Osteoblast (primary cell): Measurements from ENCODE around the gene TDRD10. TPM values are rescaled to one million over a fixed set of nuclear protein-coding genes. Genes with fewer than 3 reads are reported as not detected.

Source experiments
- DNase-seq: peaks from one replicate; pipeline ENCODE4 v3.0.0; 2011; ENCODE audit warnings: low spot score, mixed read lengths; ENCODE audit not compliant: insufficient read length; ENCODE audit errors: missing footprints
- H2AFZ ChIP-seq: 2 replicates; pipeline ENCODE4 v1.6.0; 2011; ENCODE audit warnings: mild to moderate bottlenecking, low read length
- H3K27ac ChIP-seq: 2 replicates; pipeline ENCODE4 v1.5.1; 2011; ENCODE audit warnings: mild to moderate bottlenecking, low read depth, low read length, moderate library complexity
- H3K27me3 ChIP-seq: 2 replicates; pipeline ENCODE4 v1.6.0; 2012; ENCODE audit warnings: mild to moderate bottlenecking, control low read depth, inconsistent platforms, low read length, moderate library complexity; ENCODE audit not compliant: insufficient read depth
- H3K36me3 ChIP-seq: 2 replicates; pipeline ENCODE4 v1.5.1; 2011; ENCODE audit warnings: mild to moderate bottlenecking, low read length, control low read depth, moderate library complexity; ENCODE audit not compliant: insufficient read depth
- H3K4me1 ChIP-seq: 2 replicates; pipeline ENCODE4 v1.5.1; 2011; ENCODE audit warnings: mild to moderate bottlenecking, low read length, control low read depth, moderate library complexity; ENCODE audit not compliant: insufficient read depth
- H3K4me2 ChIP-seq: 2 replicates; pipeline ENCODE4 v1.6.0; 2011; ENCODE audit warnings: mild to moderate bottlenecking, low read length; ENCODE audit not compliant: insufficient read depth
- H3K4me3 ChIP-seq: fragments of 200-600 bp; sonication (generic); 3 replicates; pipeline ENCODE4 v1.5.1; 2012; ENCODE audit warnings: mild to moderate bottlenecking, low read length, inconsistent platforms; ENCODE audit not compliant: insufficient read depth
- H3K79me2 ChIP-seq: 2 replicates; pipeline ENCODE4 v1.6.0; 2012; ENCODE audit warnings: mild to moderate bottlenecking, low read length, control low read depth, inconsistent platforms; ENCODE audit not compliant: insufficient read depth
- H3K9me3 ChIP-seq: 2 replicates; pipeline ENCODE4 v1.5.1; 2011; ENCODE audit warnings: low read depth, low read length, control low read depth
- H4K20me1 ChIP-seq: 2 replicates; pipeline ENCODE4 v1.6.0; 2012; ENCODE audit warnings: mild to moderate bottlenecking, low read length, control low read depth; ENCODE audit not compliant: insufficient read depth
- total RNA-seq: library from RNA; depleted of rRNA; stranded (reverse); fragments of >200 nt; gene quantifications from 2 replicates; pipeline ENCODE4 v1.2.3, GENCODE V29; 2012
- TF ChIP-seq, protein P1 (sequence below): IDR thresholded peaks from 2 replicates; pipeline ENCODE4 v1.5.1; 2011; ENCODE audit warnings: mild to moderate bottlenecking, low read depth, low read length, moderate library complexity; ENCODE audit errors: extremely low read depth

Gene TDRD10
- total RNA-seq, 1 donor, result not detected

- H3K4me3 ChIP-seq, result no peak overlapping the region
- no peaks in the 10 kb centered on the region for H3K27me3 ChIP-seq
- no peaks in the 10 kb centered on the region for H3K79me2 ChIP-seq
- H3K9me3 ChIP-seq, result no peaks in the 10 kb centered on the region
- H3K36me3 ChIP-seq, result peaks cover 93% of the 10 kb centered on the region
- DNase-seq, result no peak
- TF ChIP-seq, protein P1, sequence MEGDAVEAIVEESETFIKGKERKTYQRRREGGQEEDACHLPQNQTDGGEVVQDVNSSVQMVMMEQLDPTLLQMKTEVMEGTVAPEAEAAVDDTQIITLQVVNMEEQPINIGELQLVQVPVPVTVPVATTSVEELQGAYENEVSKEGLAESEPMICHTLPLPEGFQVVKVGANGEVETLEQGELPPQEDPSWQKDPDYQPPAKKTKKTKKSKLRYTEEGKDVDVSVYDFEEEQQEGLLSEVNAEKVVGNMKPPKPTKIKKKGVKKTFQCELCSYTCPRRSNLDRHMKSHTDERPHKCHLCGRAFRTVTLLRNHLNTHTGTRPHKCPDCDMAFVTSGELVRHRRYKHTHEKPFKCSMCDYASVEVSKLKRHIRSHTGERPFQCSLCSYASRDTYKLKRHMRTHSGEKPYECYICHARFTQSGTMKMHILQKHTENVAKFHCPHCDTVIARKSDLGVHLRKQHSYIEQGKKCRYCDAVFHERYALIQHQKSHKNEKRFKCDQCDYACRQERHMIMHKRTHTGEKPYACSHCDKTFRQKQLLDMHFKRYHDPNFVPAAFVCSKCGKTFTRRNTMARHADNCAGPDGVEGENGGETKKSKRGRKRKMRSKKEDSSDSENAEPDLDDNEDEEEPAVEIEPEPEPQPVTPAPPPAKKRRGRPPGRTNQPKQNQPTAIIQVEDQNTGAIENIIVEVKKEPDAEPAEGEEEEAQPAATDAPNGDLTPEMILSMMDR, result no peak
- no peak overlapping the region for H3K27ac ChIP-seq
- peaks cover 13% of the 10 kb centered on the region for H4K20me1 ChIP-seq
- no peak overlapping the region for H2AFZ ChIP-seq
- no peak overlapping the region for H3K4me2 ChIP-seq
- no peaks in the 10 kb centered on the region for H3K4me1 ChIP-seq
Observed at GRCh38 chr1:154583773-154584172, 81.8 kb downstream of the TDRD10 start.

DNA sequence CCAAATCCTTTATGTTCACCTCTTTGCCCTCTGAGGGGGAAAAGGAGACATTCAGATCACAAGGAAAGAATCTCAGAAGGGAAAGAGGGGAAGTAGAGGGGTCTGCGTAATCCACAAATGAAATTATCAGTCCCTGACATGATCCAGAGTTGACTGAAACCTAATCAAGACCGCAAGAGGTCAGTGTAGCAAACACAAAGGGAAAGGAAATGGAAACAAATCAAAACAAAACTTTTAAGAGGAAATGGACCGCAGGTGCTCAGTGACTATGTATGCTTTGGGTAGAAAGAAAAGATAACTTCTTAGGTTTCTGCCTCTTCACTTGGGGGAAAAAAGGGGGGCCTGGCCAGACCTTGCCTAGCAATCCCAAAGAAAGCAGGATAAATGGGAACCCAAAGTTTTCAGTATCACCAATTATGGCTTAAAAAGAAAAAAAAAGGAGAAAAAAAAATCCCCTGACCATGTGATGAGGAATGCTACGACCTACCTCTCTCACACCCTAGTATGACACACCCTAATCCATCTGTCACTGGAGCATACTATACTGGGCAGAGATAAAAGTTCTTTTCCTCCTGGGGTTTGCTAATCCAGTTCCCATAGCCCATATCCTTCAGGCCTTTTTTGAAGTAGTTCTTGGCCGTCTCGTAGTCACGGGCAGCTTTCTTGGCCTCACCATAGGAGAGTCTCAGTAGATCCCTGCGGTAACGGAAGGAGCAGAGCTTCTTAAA is 82.4 kb downstream of the TDRD10 start:
- TF ChIP-seq, protein P1, result no peak
- H3K79me2 ChIP-seq, result no peaks in the 10 kb centered on the region
- H3K27ac ChIP-seq, result no peak overlapping the region
- H3K4me3 ChIP-seq, result no peak overlapping the region
- no peaks in the 10 kb centered on the region for H3K27me3 ChIP-seq
- H4K20me1 ChIP-seq, result peaks cover 10% of the 10 kb centered on the region
- H3K9me3 ChIP-seq, result no peaks in the 10 kb centered on the region
- H3K4me1 ChIP-seq, result no peaks in the 10 kb centered on the region
- no peak overlapping the region for H3K4me2 ChIP-seq
- H2AFZ ChIP-seq, result no peak overlapping the region
- DNase-seq, result no peak
- peaks cover 93% of the 10 kb centered on the region for H3K36me3 ChIP-seq

DNA sequence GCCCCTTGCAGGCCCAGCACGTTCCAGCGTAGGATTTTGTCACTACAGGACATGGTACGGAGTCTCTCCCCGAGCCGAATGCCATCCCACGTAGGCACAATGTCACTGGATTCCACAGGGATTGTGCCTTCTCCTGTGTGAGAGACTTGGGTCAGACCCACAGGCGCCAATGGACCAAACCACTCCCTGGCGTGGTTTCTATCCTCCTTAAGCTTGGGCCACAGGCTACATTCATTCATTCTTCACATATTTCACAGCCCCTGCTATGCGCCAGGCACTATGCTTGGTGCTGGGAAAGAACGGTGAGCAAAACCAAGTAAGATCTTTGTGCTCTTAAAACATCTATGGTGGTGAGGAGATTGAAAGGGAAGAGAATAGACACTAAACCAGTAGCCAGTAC is 84.2 kb downstream of the TDRD10 start:
- no peaks in the 10 kb centered on the region for H3K79me2 ChIP-seq
- no peak overlapping the region for H3K27ac ChIP-seq
- H3K27me3 ChIP-seq, result no peaks in the 10 kb centered on the region
- no peak overlapping the region for H3K4me3 ChIP-seq
- peaks cover 95% of the 10 kb centered on the region for H3K36me3 ChIP-seq
- no peak overlapping the region for H2AFZ ChIP-seq
- H3K4me2 ChIP-seq, result no peak overlapping the region
- H4K20me1 ChIP-seq, result peaks cover 15% of the 10 kb centered on the region
- H3K9me3 ChIP-seq, result no peaks in the 10 kb centered on the region
- H3K4me1 ChIP-seq, result no peaks in the 10 kb centered on the region
- no peak for DNase-seq
- TF ChIP-seq, protein P1, result no peak

- peaks cover 98% of the 10 kb centered on the region for H3K36me3 ChIP-seq
- H3K4me3 ChIP-seq, result no peak overlapping the region
- TF ChIP-seq, protein P1, result no peak
- H3K4me1 ChIP-seq, result no peaks in the 10 kb centered on the region
- no peaks in the 10 kb centered on the region for H3K27me3 ChIP-seq
- peaks cover 15% of the 10 kb centered on the region for H4K20me1 ChIP-seq
- H3K27ac ChIP-seq, result no peak overlapping the region
- no peak for DNase-seq
- no peak overlapping the region for H2AFZ ChIP-seq
- H3K4me2 ChIP-seq, result no peak overlapping the region
- no peaks in the 10 kb centered on the region for H3K79me2 ChIP-seq
- no peaks in the 10 kb centered on the region for H3K9me3 ChIP-seq
Observed at GRCh38 chr1:154586641-154587040, 84.6 kb downstream of the TDRD10 start.
